Mammary epithelial cell (primary cell): ENCODE measurements around the gene BCR.

ENCODE experiments used
- EZH2 ChIP-seq: IDR thresholded peaks from 2 replicates; pipeline ENCODE4 v1.6.1; 2012; ENCODE audit warnings: low read length, inconsistent platforms, borderline replicate concordance
- TF ChIP-seq, protein P1 (sequence below), 2 donors: IDR thresholded peaks in 1 of 2; conservative IDR thresholded peaks in 1 of 2; 2 replicates each; pipeline ENCODE4 v1.5.1; 2011 to 2012; ENCODE audit warnings: inconsistent platforms in 2 of 2, low read length in 2 of 2, mild to moderate bottlenecking in 2 of 2, control low read depth in 1 of 2, low read depth in 1 of 2; ENCODE audit not compliant: insufficient read depth in 1 of 2; ENCODE audit errors: extremely low read depth in 1 of 2

DNA sequence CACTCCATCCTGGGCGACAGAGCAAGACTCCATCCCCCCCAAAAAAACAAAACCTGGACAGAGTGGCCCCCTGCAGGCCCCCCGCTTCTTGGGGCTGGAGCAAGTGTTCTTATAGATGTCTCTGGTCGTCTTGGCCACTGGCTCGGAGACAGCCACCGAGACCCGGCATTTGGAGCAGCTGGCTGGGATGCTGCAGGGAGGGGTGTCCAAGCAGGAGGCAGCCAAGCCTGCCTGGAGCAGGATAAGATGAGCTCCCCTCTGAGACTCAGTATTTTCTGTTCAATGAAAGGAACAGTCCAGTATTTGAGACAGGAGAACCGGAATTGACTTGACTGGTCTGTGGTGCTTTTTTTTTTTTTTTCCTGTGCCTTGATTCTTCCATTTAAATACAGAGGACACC, 44.5 kb downstream of the BCR start:
- TF ChIP-seq EZH2, result no peak
- TF ChIP-seq, protein P1, sequence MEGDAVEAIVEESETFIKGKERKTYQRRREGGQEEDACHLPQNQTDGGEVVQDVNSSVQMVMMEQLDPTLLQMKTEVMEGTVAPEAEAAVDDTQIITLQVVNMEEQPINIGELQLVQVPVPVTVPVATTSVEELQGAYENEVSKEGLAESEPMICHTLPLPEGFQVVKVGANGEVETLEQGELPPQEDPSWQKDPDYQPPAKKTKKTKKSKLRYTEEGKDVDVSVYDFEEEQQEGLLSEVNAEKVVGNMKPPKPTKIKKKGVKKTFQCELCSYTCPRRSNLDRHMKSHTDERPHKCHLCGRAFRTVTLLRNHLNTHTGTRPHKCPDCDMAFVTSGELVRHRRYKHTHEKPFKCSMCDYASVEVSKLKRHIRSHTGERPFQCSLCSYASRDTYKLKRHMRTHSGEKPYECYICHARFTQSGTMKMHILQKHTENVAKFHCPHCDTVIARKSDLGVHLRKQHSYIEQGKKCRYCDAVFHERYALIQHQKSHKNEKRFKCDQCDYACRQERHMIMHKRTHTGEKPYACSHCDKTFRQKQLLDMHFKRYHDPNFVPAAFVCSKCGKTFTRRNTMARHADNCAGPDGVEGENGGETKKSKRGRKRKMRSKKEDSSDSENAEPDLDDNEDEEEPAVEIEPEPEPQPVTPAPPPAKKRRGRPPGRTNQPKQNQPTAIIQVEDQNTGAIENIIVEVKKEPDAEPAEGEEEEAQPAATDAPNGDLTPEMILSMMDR (conservative IDR thresholded peaks at IDR 0.05 in 1 of 2, IDR thresholded peaks at IDR 0.05 in 1 of 2; ENCODE audit: extremely low read depth in 1 of 2, insufficient read depth in 1 of 2, low read depth in 1 of 2, low read length in 2 of 2), result no peak
